GM21423 (cell line): ENCODE results near the gene FAM107A.

Experiments
- ATAC-seq: cut with Tn5 transposase; IDR thresholded peaks from one replicate; pipeline ENCODE4 v1.9.1; 2021; ENCODE audit warnings: mild to moderate bottlenecking, moderate library complexity; ENCODE audit not compliant: unreplicated experiment

FAM107A gene

DNA sequence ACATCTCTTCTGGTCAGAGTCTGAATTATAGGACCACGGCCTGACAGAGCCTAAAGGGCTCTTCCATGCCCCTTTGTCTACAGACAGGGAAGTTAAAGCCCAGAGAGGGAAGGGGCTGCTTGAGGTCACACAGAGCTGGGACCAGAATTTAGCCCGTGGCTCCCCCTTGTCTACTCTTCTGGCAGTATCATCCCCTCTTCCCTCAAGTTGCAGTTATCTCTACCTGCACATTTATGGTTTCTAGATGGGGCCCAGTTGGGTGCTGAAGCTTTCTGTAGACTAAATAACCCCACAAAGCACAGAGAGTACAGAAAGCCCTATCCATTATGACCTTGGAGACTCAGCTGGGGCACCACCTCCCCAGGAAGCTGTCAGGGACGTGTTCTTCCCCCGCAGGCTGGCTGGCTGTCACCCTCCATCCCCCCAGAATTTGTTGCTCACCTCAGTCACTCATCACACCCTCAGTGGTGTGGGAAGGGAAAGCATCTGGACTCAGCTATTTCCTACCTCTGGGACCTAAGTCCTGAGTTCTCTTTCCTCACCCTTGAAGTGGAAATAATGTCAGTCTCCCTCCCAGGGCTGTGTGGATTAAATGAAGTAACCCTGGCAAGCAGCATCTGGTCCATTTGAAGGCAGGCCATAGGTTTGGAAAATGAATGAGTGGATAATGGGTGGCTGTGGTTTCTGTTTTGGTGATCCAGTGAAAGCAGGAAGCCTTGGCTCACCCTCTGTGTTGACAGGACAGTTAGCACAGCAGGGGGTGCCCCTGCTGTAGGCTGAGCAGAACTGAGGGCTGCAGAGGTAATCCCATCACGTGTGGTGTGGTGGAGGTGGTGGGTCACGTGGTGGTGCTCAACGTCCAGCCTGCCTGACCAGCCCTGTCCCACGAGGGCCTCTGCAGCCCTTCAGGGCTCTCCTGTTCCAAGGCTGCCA lies 56.5 kb downstream of the FAM107A start:
- ATAC-seq: no peak

DNA sequence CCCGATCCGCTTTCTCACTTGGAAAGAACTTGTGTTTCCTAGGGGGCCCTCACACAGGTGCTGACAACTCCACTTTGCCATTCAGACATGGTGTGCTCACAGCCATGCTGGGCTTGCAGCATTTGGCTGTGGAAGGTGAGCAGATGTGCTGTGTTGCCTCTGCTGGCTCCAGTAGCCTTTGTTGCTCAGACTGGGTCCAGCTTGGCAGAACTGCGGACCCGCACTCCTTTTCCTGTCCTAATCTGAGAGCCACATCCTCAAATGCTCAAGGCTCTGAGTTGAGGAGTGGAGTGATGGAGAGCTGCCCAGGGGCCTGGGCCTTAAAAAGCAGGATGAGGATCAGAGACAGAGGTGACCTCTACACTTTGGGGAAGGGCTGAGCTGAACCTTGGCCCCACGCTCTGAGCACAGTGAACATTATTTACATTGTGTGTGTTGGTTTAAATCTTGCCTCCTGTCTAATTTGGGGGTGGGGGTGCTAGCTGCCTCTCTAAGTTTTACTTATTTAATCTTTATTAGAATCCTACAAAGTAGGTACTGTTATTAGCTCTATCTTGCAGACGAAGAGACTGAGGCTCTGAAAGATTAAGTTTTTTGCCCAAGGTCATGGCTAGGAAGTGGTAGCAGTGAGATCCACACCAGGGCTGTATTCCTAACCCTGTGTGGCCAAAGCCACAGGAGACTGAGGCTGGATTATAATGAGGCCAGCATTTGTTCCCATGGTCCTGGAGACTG lies 57.4 kb downstream of the FAM107A start:
- ATAC-seq: no peak

DNA sequence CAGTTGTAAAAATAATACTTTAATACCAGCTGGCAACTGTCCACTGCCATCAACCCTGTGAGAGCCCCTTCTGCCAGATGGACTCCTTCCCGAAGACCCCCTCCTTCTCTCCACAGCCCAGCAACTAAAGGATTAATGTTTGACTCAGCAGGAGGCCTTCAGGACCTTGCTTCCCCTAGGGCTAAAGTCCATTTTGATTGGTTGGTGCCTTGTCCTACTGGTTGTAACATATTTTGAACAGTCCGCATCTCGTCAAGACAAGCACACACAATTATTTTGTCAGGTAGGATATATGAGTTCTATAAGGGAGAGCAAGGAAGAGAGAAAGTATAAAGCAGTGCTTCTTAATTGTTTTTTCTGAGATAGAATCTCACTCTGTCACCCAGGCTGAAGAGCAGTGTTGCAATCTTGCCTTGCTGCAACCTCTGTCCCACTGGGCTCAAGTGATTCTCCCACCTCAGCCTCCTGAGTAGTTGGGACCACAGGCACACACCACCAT lies 58.9 kb downstream of the FAM107A start:
- ATAC-seq: no peak

DNA sequence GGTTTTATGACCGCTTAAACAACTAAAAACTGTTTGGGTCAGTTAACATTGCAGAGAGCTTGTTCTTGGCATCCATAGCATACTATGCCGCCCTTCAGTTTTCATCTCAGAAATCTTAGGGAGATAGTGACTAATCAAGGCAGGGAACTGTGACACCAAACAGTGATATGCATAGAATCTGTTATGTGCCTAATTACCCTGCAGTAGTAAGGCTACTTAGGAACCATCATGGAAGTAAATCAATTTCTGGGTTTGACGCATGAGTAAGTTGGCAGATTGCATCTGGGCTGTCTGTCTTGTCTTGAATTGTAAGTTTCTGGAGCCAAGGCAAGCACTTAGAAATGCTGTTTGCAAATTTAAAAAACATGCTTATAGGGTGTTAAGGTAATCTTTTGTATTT lies 62.8 kb downstream of the FAM107A start:
- no peak for ATAC-seq
